ENCODE data around the gene GARIN5B. TPM values are rescaled to one million over a fixed set of nuclear protein-coding genes. Genes with fewer than 3 reads are reported as not detected.
A peak's percentile ranks its signal among the peaks of the same experiment; 100 is the strongest.

GARIN5B gene
- total RNA-seq, 1 experiment from 2014 or later = not detected

DNA sequence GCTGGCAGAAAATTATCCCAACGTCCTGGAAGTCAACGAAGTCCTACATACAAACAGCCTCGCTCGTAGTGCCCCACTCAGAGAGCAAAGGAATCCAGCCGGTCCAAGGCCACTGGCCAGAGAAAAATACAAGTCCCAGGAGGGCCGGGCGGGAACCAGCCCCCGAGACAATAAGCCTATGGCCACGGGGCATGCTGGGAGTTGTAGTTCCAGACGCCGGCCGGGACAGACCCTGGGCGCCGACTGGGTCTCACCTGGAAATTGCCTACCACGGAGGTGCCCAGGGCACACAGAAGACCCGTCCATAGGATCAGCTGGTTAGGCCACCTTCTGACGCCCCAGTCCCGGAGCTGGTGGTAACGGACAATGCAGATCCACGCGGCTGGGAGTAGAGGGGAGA lies 43.3 kb downstream of the GARIN5B start:
- no peak for TF ChIP-seq CTCF (IDR thresholded peaks at IDR 0.05; ENCODE audit: insufficient read depth in 1 of 2, low read depth in 1 of 2, low read length in 1 of 2, severe bottlenecking in 1 of 2, unreplicated experiment in 1 of 2)
- H3K4me1 Mint-ChIP-seq (ENCODE audit: low read depth, unreplicated experiment) = peaks cover 23% of the 10 kb centered on the region
- Histone ChIP-seq H3K36me3 (ENCODE audit: control insufficient read depth, insufficient read depth, low read length) (no peaks in the 10 kb centered on the region; the same call in 1 of the 2 replicates), H3K9me3 (no peaks in the 10 kb centered on the region), H3K27me3 (replicated peaks; ENCODE audit: control insufficient read depth, insufficient read depth, low read length) (no peaks in the 10 kb centered on the region), H3K4me1 (peaks cover 25% of the 10 kb centered on the region), H3K4me3 (ENCODE audit: low read depth, low read length) (no peak overlapping the region)
- no peaks in the 10 kb centered on the region for H3K9me3 Mint-ChIP-seq (ENCODE audit: unreplicated experiment)
- peak; percentile 47 to 58 for DNase-seq
- intact Hi-C loops (cut with micrococcal nuclease; ENCODE audit: unreplicated experiment) = no loop called here
- ChIA-PET CTCF (interaction anchor here (3.6 kb wide), 1 partner anchor 19 kb away, joined by 20 read pairs; the partner anchor contains the start of gene KMT5C), POLR2A (no interaction called here)
- no peak overlapping the region for H3K27ac Mint-ChIP-seq (ENCODE audit: unreplicated experiment)
- no peak overlapping the region for H3K4me3 Mint-ChIP-seq (ENCODE audit: unreplicated experiment)
- no TSS peak for BruUV-seq (replicated peaks)
- H3K27me3 Mint-ChIP-seq (ENCODE audit: insufficient read depth, unreplicated experiment) = no peaks in the 10 kb centered on the region
- peaks cover 6% of the 10 kb centered on the region for H3K36me3 Mint-ChIP-seq (ENCODE audit: insufficient read depth, unreplicated experiment)

GRCh38 chr19:55316646-55317045 lies 46.4 kb downstream of the GARIN5B start:
- H3K4me1 ChIP-seq = peaks cover 9% of the 10 kb centered on the region
- Mint-ChIP-seq H3K27me3 (ENCODE audit: insufficient read depth, unreplicated experiment) (no peaks in the 10 kb centered on the region), H3K4me3 (ENCODE audit: unreplicated experiment) (no peak overlapping the region), H3K9me3 (ENCODE audit: unreplicated experiment) (no peaks in the 10 kb centered on the region), H3K36me3 (ENCODE audit: insufficient read depth, unreplicated experiment) (peaks cover 6% of the 10 kb centered on the region), H3K4me1 (ENCODE audit: low read depth, unreplicated experiment) (peaks cover 15% of the 10 kb centered on the region), H3K27ac (ENCODE audit: unreplicated experiment) (no peak overlapping the region)
- CTCF ChIA-PET = no interaction called here
- intact Hi-C loops (cut with micrococcal nuclease; ENCODE audit: unreplicated experiment) = no loop called here
- no peaks in the 10 kb centered on the region for H3K27me3 ChIP-seq (replicated peaks; ENCODE audit: control insufficient read depth, insufficient read depth, low read length)
- POLR2A ChIA-PET = no interaction called here
- no peak for TF ChIP-seq CTCF (IDR thresholded peaks at IDR 0.05; ENCODE audit: insufficient read depth in 1 of 2, low read depth in 1 of 2, low read length in 1 of 2, severe bottlenecking in 1 of 2, unreplicated experiment in 1 of 2)
- no peaks in the 10 kb centered on the region; the same call in 1 of the 2 replicates for H3K36me3 ChIP-seq (ENCODE audit: control insufficient read depth, insufficient read depth, low read length)
- no peak overlapping the region for H3K4me3 ChIP-seq (ENCODE audit: low read depth, low read length)
- BruUV-seq (replicated peaks) = no TSS peak
- no peak for DNase-seq
- H3K9me3 ChIP-seq = no peaks in the 10 kb centered on the region

DNA sequence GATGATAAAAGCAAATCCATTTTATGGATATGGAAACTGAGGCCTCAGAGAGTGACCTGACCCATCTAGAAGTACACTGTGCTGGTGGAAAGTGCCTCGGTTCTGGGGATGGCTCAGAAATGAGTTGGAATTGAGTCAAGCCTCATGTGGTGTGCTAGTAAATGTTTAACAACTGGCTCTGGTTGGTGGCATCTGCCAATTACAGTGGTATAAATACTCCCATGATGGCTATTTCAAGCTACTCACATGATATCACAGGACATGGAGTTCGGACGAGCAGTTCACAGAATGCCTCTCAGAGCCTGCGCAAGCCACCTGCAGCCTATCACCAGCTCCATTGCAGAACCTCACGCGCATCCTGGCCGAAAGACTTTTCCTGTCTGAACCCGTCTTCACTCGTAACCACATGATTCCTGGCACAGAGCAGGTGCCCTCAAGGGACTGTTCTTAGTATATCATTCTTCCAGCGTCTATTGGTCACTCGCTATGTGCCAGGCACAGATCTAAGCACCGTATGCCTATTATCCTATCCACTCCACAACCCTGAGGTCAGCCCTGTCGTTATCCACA lies 47.0 kb downstream of the GARIN5B start:
- Histone ChIP-seq H3K9me3 (no peaks in the 10 kb centered on the region), H3K27me3 (replicated peaks; ENCODE audit: control insufficient read depth, insufficient read depth, low read length) (no peaks in the 10 kb centered on the region), H3K4me3 (ENCODE audit: low read depth, low read length) (no peak overlapping the region), H3K4me1 (peaks cover 3% of the 10 kb centered on the region), H3K36me3 (ENCODE audit: control insufficient read depth, insufficient read depth, low read length) (no peaks in the 10 kb centered on the region; the same call in 1 of the 2 replicates)
- Mint-ChIP-seq H3K27me3 (ENCODE audit: insufficient read depth, unreplicated experiment) (no peaks in the 10 kb centered on the region), H3K27ac (ENCODE audit: unreplicated experiment) (no peak overlapping the region), H3K36me3 (ENCODE audit: insufficient read depth, unreplicated experiment) (peaks cover 6% of the 10 kb centered on the region), H3K4me1 (ENCODE audit: low read depth, unreplicated experiment) (peaks cover 9% of the 10 kb centered on the region), H3K4me3 (ENCODE audit: unreplicated experiment) (no peak overlapping the region), H3K9me3 (ENCODE audit: unreplicated experiment) (no peaks in the 10 kb centered on the region)
- CTCF ChIA-PET = no interaction called here
- DNase-seq = no peak
- POLR2A ChIA-PET = no interaction called here
- TF ChIP-seq CTCF (IDR thresholded peaks at IDR 0.05; ENCODE audit: insufficient read depth in 1 of 2, low read depth in 1 of 2, low read length in 1 of 2, severe bottlenecking in 1 of 2, unreplicated experiment in 1 of 2) = no peak
- no TSS peak for BruUV-seq (replicated peaks)
- intact Hi-C loops (cut with micrococcal nuclease; ENCODE audit: unreplicated experiment) = no loop called here

Data from Caco-2 (cell line).